Caco-2 (cell line): Measurements from ENCODE around the gene FBLN1. TPM values are rescaled to one million over a fixed set of nuclear protein-coding genes. Genes with fewer than 3 reads are reported as not detected.

Experiments used
- BruUV-seq: library from RNA; stranded (reverse); fragments of 400-500 nt; replicated peaks from 2 replicates; lab custom pipeline; 2021; lab: Mats Ljungman, UMichigan
- CTCF ChIA-PET: fragments of 300-600 bp; sonication (Branson Sonifier 250); formaldehyde crosslinking; loops from one replicate; lab custom pipeline; 2022; ENCODE audit warnings: antibody characterized with exemption; lab: Charles Lee
- POLR2A ChIA-PET: fragments of 300-600 bp; sonication (Branson Sonifier 250); formaldehyde crosslinking; loops from one replicate; lab custom pipeline; 2022; ENCODE audit warnings: antibody characterized with exemption; lab: Charles Lee
- DNase-seq, 2 experiments: peaks; one replicate each; pipeline versions ENCODE4 v3.0.0 to v3.0.0-alpha.2; 2020 to 2022
- H3K27me3 ChIP-seq: replicated peaks from 2 replicates; pipeline ENCODE4 v1.6.0; 2011; ENCODE audit warnings: low read length; ENCODE audit not compliant: control insufficient read depth, insufficient read depth
- H3K36me3 ChIP-seq: 2 replicates; pipeline ENCODE4 v1.5.1; 2011; ENCODE audit warnings: low read length; ENCODE audit not compliant: control insufficient read depth, insufficient read depth
- H3K4me1 ChIP-seq: fragments of 250-450 bp; sonication (Bioruptor Pico); 2 replicates; pipeline ENCODE4 v1.5.1; 2020; ENCODE audit warnings: mild to moderate bottlenecking
- H3K4me3 ChIP-seq: 2 replicates; pipeline ENCODE4 v1.5.1; 2011; ENCODE audit warnings: low read depth, mild to moderate bottlenecking, control low read depth, low read length
- H3K9me3 ChIP-seq: fragments of 250-450 bp; sonication (Bioruptor Pico); 2 replicates; pipeline ENCODE4 v1.5.1; 2020; ENCODE audit warnings: mild to moderate bottlenecking, moderate library complexity
- H3K27ac Mint-ChIP-seq: one replicate; pipeline ENCODE4 v1.8.0; 2022; ENCODE audit warnings: mixed read lengths; ENCODE audit not compliant: unreplicated experiment
- H3K27me3 Mint-ChIP-seq: one replicate; pipeline ENCODE4 v1.8.0; 2022; ENCODE audit warnings: mixed read lengths; ENCODE audit not compliant: insufficient read depth, unreplicated experiment
- H3K36me3 Mint-ChIP-seq: one replicate; pipeline ENCODE4 v1.8.0; 2022; ENCODE audit warnings: mild to moderate bottlenecking, mixed read lengths; ENCODE audit not compliant: insufficient read depth, unreplicated experiment
- H3K4me1 Mint-ChIP-seq: one replicate; pipeline ENCODE4 v1.8.0; 2022; ENCODE audit warnings: low read depth, mixed read lengths; ENCODE audit not compliant: unreplicated experiment
- H3K4me3 Mint-ChIP-seq: one replicate; pipeline ENCODE4 v1.8.0; 2022; ENCODE audit warnings: mild to moderate bottlenecking, moderate library complexity, mixed read lengths; ENCODE audit not compliant: unreplicated experiment
- H3K9me3 Mint-ChIP-seq: one replicate; pipeline ENCODE4 v1.8.0; 2022; ENCODE audit warnings: mixed read lengths; ENCODE audit not compliant: unreplicated experiment
- intact Hi-C: fragments of 100-400 bp; cut with micrococcal nuclease; formaldehyde crosslinking; loops from one replicate; pipeline ENCODE4 v1.10.0; 2022; ENCODE audit not compliant: unreplicated experiment
- total RNA-seq: library from RNA; stranded (reverse); gene quantifications from 2 replicates; pipeline ENCODE4 v1.2.3, GENCODE V29; 2022
- TF ChIP-seq, protein P1 (sequence below), 2 experiments: fragments of 200-600 bp in 1 of 2; IDR thresholded peaks; 1 replicate in 1 of 2; 2 replicates in 1 of 2; pipeline versions ENCODE4 v1.5.1 to v1.8.0; 2011 to 2022; ENCODE audit warnings: antibody characterized with exemption in 1 of 2, control low read depth in 1 of 2, inconsistent platforms in 1 of 2, low read depth in 1 of 2, low read length in 1 of 2, mild to moderate bottlenecking in 1 of 2, moderate library complexity in 1 of 2; ENCODE audit not compliant: insufficient read depth in 1 of 2, severe bottlenecking in 1 of 2, unreplicated experiment in 1 of 2

Gene FBLN1
- total RNA-seq, 1 experiment from 2014 or later, result 519 TPM

GRCh38 chr22:45631841-45632238 is 129.2 kb downstream of the FBLN1 start:
- no peak overlapping the region for H3K27ac Mint-ChIP-seq
- ChIA-PET CTCF (interaction anchor here (0.6 kb wide), 1 partner anchor 233 kb away, joined by 4 read pairs; no protein-coding TSS in a partner anchor), POLR2A (no interaction called here)
- H3K27me3 Mint-ChIP-seq, result no peaks in the 10 kb centered on the region
- Histone ChIP-seq H3K9me3 (no peaks in the 10 kb centered on the region), H3K4me3 (no peak overlapping the region), H3K4me1 (no peaks in the 10 kb centered on the region), H3K27me3 (no peaks in the 10 kb centered on the region), H3K36me3 (no peaks in the 10 kb centered on the region)
- BruUV-seq, result no TSS peak
- H3K4me3 Mint-ChIP-seq, result no peak overlapping the region
- peaks cover 7% of the 10 kb centered on the region for H3K4me1 Mint-ChIP-seq
- intact Hi-C loops, result no loop called here
- H3K9me3 Mint-ChIP-seq, result no peaks in the 10 kb centered on the region
- TF ChIP-seq, protein P1, sequence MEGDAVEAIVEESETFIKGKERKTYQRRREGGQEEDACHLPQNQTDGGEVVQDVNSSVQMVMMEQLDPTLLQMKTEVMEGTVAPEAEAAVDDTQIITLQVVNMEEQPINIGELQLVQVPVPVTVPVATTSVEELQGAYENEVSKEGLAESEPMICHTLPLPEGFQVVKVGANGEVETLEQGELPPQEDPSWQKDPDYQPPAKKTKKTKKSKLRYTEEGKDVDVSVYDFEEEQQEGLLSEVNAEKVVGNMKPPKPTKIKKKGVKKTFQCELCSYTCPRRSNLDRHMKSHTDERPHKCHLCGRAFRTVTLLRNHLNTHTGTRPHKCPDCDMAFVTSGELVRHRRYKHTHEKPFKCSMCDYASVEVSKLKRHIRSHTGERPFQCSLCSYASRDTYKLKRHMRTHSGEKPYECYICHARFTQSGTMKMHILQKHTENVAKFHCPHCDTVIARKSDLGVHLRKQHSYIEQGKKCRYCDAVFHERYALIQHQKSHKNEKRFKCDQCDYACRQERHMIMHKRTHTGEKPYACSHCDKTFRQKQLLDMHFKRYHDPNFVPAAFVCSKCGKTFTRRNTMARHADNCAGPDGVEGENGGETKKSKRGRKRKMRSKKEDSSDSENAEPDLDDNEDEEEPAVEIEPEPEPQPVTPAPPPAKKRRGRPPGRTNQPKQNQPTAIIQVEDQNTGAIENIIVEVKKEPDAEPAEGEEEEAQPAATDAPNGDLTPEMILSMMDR (IDR thresholded peaks at IDR 0.05; ENCODE audit: insufficient read depth in 1 of 2, low read depth in 1 of 2, low read length in 1 of 2, severe bottlenecking in 1 of 2, unreplicated experiment in 1 of 2), result no peak
- no peaks in the 10 kb centered on the region for H3K36me3 Mint-ChIP-seq
- DNase-seq, result no peak

- peaks cover 7% of the 10 kb centered on the region for H3K4me1 Mint-ChIP-seq
- Histone ChIP-seq H3K36me3 (no peaks in the 10 kb centered on the region), H3K4me1 (no peaks in the 10 kb centered on the region), H3K9me3 (no peaks in the 10 kb centered on the region), H3K27me3 (no peaks in the 10 kb centered on the region), H3K4me3 (no peak overlapping the region)
- H3K27ac Mint-ChIP-seq, result no peak overlapping the region
- peak overlapping the region; percentile 23 for H3K4me3 Mint-ChIP-seq
- CTCF ChIA-PET, result interaction anchor here (0.6 kb wide), 1 partner anchor 474 kb away, joined by 3 read pairs; no protein-coding TSS in a partner anchor
- no TSS peak for BruUV-seq
- H3K9me3 Mint-ChIP-seq, result no peaks in the 10 kb centered on the region
- H3K36me3 Mint-ChIP-seq, result no peaks in the 10 kb centered on the region
- DNase-seq, result no peak
- intact Hi-C loops, result no loop called here
- TF ChIP-seq, protein P1 (IDR thresholded peaks at IDR 0.05; ENCODE audit: insufficient read depth in 1 of 2, low read depth in 1 of 2, low read length in 1 of 2, severe bottlenecking in 1 of 2, unreplicated experiment in 1 of 2), result no peak
- POLR2A ChIA-PET, result no interaction called here
- no peaks in the 10 kb centered on the region for H3K27me3 Mint-ChIP-seq
Observed at GRCh38 chr22:45632791-45633515, 130.3 kb downstream of the FBLN1 start.

DNA sequence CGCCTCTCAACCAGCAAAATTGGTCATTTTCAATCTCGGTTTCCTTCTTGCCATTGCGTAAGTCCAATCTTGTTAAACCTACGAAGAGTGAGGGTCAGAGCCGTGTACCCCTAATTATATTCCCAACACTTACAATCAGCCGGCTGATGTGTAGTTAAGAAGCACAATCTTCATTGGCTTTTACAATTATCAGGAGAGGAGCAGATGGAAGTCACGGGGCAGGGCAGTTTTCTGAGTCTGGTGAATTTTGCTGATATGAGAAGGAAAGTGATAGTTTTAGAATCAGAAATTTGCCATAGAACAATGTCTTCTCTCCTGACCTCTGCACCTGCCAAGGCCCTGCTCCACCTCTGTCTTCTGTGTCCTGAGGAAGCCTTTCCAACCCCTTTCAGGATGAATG is 134.0 kb downstream of the FBLN1 start:
- intact Hi-C loops, result no loop called here
- Histone ChIP-seq H3K4me3 (no peak overlapping the region), H3K36me3 (no peaks in the 10 kb centered on the region), H3K27me3 (no peaks in the 10 kb centered on the region), H3K9me3 (no peaks in the 10 kb centered on the region), H3K4me1 (peaks cover 10% of the 10 kb centered on the region)
- Mint-ChIP-seq H3K9me3 (no peaks in the 10 kb centered on the region), H3K36me3 (no peaks in the 10 kb centered on the region), H3K27ac (no peak overlapping the region), H3K4me3 (no peak overlapping the region), H3K27me3 (no peaks in the 10 kb centered on the region), H3K4me1 (peaks cover 7% of the 10 kb centered on the region)
- BruUV-seq, result no TSS peak
- no peak for DNase-seq
- ChIA-PET CTCF (no interaction called here), POLR2A (no interaction called here)
- TF ChIP-seq, protein P1 (IDR thresholded peaks at IDR 0.05; ENCODE audit: insufficient read depth in 1 of 2, low read depth in 1 of 2, low read length in 1 of 2, severe bottlenecking in 1 of 2, unreplicated experiment in 1 of 2), result no peak
